ENCODE measurements around the gene SAMSN1. TPM values are rescaled to one million over a fixed set of nuclear protein-coding genes. Genes with fewer than 3 reads are reported as not detected.
"Not testable (repeated sequence)": the region's sequence is repeated elsewhere in the genome, so short reads cannot be mapped to it uniquely, and the experiment has no call there.

Gene SAMSN1
- total RNA-seq, 1 donor from 2014 or later: 0.60 TPM

DNA sequence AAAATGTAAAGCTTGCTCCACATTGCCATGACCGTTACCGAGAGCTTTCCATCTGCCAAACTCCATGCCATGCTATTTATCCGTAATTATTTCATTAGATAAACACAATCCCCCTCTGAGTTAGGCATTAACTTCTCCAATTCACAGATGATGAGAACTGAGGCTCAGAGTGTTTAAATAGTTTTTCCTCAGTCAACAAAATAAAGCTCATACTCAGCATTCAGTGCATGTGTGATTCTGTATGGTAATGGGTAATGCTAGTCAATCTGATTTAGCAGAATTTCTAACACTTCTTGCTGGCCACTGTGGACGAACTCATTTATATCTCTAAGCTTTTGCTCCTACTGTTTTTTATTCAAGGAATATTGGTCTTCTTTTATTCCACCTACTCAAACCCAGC is 17.3 kb downstream of the SAMSN1 start:
- no peak for DNase-seq (ENCODE audit: low read depth in 2 of 2)

DNA sequence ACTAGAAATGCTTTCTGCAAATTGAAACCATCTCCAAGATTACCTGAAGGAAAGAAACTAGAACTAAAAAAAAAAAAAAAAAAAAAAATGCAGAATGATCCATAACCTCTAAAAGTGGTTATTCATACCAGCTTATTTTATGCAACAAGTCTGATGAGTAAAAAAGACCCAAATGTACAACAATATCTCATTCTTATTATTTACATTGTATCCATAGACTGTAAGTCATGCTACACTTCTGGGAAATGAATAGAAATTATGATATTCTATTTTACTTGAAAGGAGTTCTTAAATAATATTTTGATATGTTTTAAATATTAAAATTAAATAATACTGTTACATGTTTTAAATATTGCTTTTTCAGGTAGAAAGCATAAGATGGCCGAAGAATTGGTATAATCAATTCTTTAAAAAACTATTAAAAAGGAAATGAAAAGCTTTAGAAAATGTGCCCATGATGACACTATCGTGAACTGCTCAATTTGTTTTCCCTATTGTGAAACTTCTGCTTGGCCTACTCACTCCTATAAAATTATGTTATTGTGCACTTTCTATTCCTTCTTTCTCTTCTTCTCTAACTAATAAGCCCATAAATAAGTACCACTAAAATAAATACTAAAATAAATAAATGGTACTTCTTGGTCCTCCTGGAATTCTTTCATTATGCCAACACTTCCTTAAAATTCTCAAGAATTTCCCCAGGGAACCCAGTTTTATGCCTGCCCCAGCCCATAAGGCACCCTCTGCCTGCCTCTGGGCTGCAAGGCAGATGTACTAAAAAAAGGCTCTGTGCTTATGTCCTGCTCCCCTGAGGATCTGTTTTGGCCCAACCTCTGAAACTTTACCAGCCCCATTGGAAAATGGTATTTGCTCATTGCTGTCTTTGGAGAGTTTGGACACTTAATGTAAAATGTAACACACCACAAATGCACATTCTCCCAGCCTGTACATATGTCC is 18.1 kb downstream of the SAMSN1 start:
- no peak for DNase-seq (ENCODE audit: low read depth in 2 of 2)

DNA sequence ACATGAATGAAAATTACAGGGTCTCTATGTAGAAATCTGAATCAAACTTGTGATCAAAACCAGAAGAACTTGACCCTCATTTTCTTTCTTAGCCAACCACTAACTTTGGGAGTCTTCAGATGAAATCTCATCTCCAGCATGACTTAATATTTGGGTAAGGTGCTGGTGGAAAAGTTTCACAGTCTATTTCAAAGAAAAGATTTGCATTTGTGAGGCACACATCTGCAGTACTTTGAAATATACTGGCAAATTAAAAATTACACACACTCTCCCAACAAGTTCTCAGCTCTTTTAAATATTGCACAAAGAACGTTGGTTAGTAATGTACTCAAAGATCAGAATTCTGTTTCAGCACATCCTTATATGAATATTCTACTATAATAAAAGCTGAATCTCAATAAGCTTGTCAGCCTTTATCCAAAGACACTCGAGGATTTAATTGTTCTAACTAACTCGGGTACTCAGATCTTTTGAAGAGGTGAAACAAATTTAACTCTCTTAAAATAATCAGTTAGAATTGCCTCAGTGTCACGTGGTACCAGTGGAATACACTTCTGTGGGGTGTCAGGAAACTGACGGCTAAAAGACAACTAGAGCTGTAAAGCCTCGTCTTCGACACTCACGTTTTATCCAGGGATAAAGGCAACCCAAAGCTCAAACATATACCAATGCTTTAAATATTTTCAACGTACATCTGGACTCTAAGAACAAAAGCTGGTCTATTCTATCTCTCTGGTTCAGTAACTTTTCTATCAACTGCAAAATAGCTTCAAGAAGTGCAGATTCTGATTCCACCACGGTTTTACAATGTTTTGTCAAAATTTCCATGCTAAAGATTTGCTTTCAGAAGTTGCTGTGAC is 19.0 kb downstream of the SAMSN1 start:
- no peak for DNase-seq (ENCODE audit: low read depth in 2 of 2)

- no peak for DNase-seq (ENCODE audit: low read depth in 2 of 2)
Observed at GRCh38 chr21:14526199-14526598, 19.9 kb downstream of the SAMSN1 start.

GRCh38 chr21:14523234-14523633 is 22.9 kb downstream of the SAMSN1 start:
- DNase-seq (ENCODE audit: low read depth in 2 of 2): no peak

- DNase-seq (ENCODE audit: low read depth in 2 of 2): no peak
Observed at GRCh38 chr21:14522736-14523135, 23.4 kb downstream of the SAMSN1 start.

DNA sequence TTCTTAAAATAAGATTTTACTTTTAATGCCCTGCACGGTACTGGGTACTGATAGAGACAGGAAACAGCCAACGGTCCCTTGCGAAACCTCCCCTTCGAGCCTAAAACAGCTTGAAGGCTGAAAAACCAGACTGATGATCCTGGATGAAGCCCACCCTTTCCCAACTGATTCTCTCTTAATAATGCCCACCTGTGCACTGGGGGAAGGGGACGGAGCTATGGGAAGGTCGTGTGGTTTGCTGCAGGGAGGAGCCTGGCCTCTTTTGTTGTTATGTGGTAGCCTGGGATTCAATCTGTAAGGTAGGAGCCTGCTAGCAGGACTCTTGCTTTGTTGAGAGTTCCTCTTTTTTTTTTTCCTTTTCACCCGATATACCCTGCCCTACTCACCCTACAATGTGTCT is 25.6 kb downstream of the SAMSN1 start:
- DNase-seq (ENCODE audit: low read depth in 2 of 2): no peak

GRCh38 chr21:14519000-14519399 is 27.1 kb downstream of the SAMSN1 start:
- no peak for DNase-seq (ENCODE audit: low read depth in 2 of 2)

DNA sequence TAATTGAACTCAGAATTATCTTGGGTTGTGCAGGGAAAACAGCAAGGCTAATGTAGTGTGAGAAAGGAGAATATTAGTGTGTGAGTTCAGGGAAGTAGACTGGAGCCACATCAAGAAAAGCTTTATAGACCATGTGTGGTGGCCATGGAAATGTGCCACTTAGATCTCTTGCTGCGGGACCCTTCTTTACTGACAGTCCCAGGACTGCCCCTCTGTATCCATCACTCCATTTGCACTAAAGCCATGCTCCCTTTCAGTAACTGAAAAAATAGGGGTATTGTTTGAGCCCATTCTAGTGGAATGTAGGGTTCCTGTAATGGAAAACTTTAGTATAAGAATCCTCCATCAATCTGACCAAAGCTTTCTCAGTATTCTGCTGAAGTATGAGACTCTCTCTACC is 32.3 kb downstream of the SAMSN1 start:
- no peak for DNase-seq (ENCODE audit: low read depth in 2 of 2)

GRCh38 chr21:14506859-14507457 is 39.2 kb downstream of the SAMSN1 start:
- not testable (repeated sequence) for DNase-seq (ENCODE audit: low read depth in 2 of 2)

DNA sequence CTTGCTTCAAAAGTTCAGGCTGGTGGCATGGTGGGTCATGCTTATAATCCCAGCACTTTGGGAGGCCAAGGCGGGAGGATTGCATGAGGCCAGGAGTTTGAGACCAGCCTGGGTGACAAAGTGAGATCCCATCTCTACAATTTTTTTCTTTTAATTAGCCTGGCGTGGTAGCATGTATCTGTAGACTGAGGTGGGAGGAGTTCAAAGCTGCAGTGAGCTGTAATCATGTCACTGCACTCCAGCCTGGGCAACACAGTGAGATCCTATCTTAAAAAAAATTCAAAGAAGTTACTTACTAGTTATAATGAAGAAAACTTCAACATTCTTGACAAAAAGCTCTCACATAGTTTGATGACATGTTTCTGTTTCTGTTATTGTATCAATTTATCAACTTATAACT is 45.2 kb downstream of the SAMSN1 start:
- no peak for DNase-seq (ENCODE audit: low read depth in 2 of 2)

- DNase-seq (ENCODE audit: low read depth in 2 of 2): no peak
Observed at GRCh38 chr21:14499316-14499715, 46.8 kb downstream of the SAMSN1 start.

DNA sequence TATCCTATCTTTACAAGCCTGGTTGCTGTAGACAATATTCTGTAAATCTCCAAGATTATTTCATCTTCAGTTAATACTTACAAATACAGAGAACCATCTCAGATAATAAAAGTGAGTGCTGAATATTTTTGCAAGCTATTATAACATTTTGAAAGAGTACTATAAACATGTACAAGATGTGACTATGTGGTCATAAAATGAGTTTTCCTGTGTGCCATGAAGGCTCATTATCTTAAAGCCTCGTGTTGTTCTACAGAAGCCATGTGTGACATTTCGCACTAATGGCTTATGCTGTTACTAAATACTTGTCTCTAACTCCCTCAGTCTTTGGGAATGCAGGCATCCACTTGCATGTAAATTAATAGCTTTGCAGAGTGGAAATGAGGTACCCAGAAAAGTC is 48.3 kb downstream of the SAMSN1 start:
- no peak for DNase-seq (ENCODE audit: low read depth in 2 of 2)

GRCh38 chr21:14495075-14495474 is 51.0 kb downstream of the SAMSN1 start:
- DNase-seq (ENCODE audit: low read depth in 2 of 2): no peak

DNA sequence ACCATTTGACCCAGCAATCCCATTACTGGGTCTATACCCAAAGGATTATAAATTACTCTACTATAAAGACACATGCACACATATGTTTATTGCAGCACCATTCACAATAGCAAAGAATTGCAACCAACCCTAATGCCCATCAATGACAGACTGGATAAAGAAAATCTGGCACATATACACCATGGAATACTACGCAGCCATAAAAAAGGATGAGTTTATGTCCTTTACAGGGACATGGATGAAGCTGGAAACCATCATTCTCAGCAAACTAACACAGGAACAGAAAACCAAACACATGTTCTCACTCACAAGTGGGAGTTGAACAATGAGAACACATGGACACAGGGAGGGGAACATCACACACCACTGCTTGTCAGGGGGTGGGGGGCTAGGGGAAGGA is 51.9 kb downstream of the SAMSN1 start:
- DNase-seq (ENCODE audit: low read depth in 2 of 2): not testable (repeated sequence)

GRCh38 chr21:14493731-14494130 is 52.4 kb downstream of the SAMSN1 start:
- DNase-seq (ENCODE audit: low read depth in 2 of 2): no peak

- DNase-seq (ENCODE audit: low read depth in 2 of 2): no peak
Observed at GRCh38 chr21:14492931-14493330, 53.2 kb downstream of the SAMSN1 start.

DNA sequence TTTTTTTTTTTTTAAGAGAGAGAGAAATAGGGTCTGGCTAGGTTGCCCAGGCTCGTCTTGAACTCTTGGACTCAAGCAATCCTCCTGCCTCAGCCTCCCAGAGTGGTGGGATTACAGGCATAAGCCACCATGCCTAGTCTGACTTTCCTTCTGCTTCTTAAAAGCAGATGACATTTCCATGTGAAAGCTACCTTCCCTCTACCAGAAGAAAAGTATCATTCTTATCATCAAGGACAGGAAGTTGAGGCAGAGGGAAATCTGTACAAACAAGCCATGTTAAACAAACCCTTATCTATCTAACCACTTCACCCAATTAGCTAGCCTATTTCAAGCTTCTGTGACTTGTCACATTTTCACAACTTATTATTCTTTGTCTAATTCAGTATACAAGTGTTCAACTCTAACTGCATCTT is 54.8 kb downstream of the SAMSN1 start:
- DNase-seq (ENCODE audit: low read depth in 2 of 2): no peak

DNA sequence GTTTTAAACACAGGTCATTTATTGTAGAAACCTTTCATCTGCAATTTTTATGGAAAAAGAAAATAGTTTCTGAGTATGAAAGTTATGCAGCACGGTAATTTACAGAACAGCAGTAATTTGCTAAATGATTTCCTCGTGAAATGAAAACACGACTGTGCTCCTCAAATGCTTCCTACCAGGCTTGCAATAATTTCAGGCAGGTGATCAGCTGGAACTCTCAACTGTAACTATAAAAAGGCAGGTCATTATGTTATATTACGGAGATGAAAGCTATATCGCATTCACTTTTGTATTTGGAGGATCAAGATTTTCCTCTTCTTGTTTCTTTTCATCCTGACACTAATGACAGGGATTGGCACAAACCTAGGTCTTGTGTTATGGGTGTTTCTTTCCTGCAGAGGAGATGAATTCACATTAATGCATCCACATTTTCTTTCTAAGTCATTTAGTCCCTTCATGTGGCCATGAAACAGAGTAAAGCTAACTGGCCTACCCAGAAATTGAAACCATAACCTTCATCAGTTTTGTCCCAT is 57.4 kb downstream of the SAMSN1 start:
- DNase-seq (ENCODE audit: low read depth in 2 of 2): no peak

DNA sequence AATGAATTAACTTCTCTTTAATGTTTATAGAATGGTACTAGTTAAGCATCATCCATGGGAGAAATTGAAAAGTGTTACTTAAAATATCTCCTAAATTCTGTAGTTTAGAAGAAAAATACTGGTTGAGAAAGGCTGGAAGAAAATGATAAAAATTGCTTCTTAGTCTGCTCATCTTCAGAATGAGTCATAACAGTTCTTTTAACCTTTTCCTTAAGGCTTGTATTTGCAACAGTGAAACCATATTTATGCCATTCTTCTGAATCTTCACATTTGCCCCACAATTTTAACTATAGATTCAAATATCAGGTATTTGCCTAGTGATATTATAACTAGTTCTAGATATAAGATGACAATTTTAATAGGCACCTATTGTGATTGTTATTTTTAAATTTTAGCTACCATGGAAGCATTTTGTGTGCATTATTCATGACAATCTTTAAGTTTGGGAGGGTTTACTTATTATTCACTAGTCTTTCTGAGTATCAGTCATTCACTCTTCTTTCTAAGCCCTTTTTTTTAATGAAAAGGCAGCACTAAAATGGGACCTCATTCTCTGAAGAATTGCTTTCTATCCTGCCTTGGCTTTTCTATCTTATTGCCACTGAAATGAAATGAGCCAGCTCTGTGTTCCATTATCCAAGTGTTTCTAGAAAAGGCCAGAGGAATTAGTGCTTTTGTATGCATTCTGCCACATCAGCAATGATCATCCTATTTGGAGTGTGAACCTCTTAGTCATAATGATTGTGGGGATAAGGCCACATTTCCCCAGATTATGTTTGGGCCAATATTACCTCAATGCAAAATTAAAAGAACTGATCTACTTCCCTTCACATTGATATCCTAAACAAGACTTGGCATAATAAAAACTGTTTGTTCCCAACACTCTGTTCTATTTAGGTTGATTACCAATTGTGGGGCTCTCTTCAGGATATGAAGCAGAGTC is 58.4 kb downstream of the SAMSN1 start:
- no peak for DNase-seq (ENCODE audit: low read depth in 2 of 2)

DNA sequence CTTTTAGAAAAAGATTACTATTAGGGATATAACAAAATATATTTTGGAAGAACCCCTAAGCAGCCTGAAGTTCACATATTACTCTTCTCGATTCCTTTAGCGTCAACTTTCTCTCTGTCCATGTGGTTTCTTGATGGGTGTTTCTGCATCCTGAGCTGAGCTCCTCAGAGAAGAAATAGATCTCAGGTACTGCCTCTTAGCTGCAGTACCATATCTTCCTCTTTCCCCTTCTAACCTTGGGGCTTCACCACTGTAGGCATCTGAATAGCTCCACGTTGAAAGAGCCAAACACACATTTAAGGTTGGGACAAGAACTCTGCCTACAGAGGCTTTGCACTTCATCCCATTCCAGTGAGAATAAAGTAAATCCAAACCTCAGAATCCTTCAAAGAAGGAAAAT is 59.2 kb downstream of the SAMSN1 start:
- no peak for DNase-seq (ENCODE audit: low read depth in 2 of 2)

Measured in lung microvascular endothelial cell (primary cell).